C4-2B (cell line): ENCODE results near the gene DEFB118.
"Not testable (repeated sequence)": the region's sequence is repeated elsewhere in the genome, so short reads cannot be mapped to it uniquely, and the experiment has no call there.

ENCODE experiments used
- H3K27ac ChIP-seq: fragments of 450-650 bp; 2 replicates; pipeline ENCODE4 v1.5.1; 2017
- ZFX ChIP-seq: fragments of 450-650 bp; IDR thresholded peaks from 2 replicates; pipeline ENCODE4 v1.6.1; 2017
- TF ChIP-seq, protein P1 (sequence below): fragments of 450-650 bp; conservative IDR thresholded peaks from 2 replicates; pipeline ENCODE4 v1.5.1; 2017; ENCODE audit warnings: mild to moderate bottlenecking

DEFB118 gene, protein sequence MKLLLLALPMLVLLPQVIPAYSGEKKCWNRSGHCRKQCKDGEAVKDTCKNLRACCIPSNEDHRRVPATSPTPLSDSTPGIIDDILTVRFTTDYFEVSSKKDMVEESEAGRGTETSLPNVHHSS

DNA sequence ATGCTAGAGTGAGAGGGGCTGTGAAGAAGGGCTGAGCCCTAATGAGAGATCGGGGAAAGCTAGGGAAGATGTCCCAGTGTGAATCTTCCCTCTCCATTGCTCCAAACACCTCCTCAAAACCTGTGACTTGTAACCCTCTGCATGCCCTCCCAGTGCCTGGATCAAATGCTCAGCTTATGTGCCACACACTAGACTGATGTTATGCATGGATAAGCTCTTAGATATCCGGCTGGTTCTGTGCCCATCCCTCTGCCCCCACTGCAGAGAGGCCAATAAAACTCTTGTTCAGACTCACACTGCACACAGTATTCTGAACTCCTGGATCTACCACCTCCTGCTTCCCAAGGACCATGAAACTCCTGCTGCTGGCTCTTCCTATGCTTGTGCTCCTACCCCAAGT is at the start of gene DEFB118:
Gene DEFB118, plus strand, starts transcription at position 301 of the 400 bp plus-strand sequence. Its CDS starts 50 bp downstream, at position 351.
- TF ChIP-seq, protein P1, sequence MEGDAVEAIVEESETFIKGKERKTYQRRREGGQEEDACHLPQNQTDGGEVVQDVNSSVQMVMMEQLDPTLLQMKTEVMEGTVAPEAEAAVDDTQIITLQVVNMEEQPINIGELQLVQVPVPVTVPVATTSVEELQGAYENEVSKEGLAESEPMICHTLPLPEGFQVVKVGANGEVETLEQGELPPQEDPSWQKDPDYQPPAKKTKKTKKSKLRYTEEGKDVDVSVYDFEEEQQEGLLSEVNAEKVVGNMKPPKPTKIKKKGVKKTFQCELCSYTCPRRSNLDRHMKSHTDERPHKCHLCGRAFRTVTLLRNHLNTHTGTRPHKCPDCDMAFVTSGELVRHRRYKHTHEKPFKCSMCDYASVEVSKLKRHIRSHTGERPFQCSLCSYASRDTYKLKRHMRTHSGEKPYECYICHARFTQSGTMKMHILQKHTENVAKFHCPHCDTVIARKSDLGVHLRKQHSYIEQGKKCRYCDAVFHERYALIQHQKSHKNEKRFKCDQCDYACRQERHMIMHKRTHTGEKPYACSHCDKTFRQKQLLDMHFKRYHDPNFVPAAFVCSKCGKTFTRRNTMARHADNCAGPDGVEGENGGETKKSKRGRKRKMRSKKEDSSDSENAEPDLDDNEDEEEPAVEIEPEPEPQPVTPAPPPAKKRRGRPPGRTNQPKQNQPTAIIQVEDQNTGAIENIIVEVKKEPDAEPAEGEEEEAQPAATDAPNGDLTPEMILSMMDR = no peak
- no peak for TF ChIP-seq ZFX
- H3K27ac ChIP-seq = no peak within 1 kb of the TSS

DNA sequence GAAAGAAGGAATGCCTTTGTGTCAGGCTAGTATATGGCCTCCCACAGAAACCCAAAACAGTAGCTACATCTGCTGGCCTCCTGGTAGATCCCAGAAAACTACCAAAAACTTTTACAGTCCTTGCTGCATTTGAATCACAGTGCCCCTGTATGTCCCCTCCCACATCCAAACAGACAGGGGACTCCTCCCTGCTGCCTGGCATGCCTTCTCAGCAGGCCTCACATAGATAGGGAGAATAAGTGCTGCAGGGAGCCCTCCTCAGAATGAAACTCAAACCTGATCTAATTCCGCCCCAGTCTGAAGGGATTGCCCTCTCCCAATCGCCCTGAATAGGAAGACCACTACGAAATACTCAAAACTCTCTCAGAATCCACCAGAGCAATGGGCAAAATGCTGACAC is 45.9 kb upstream of the DEFB118 start:
- no peak overlapping the region for H3K27ac ChIP-seq

DNA sequence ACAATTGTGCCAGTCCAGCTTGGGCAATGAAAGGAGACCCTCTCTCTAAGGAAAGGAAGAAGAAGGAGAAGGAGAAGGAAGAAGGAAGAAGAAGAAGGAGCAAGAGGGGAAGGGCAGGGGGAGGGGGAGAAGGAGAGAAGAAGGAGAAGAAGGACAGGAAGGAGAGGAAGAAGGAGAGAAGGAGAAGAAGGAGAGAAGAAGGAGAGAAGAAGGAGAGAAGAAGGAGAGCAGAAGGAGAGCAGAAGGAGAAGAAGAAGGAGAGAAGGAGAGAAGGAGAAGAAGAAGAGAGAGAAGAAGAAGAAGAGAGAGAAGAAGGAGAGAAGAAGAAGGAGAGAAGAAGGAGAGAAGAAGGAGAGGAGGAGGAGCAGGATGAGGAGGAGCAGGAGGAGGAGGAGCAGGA is 37.5 kb upstream of the DEFB118 start:
- H3K27ac ChIP-seq = no peak overlapping the region
- TF ChIP-seq, protein P1 = no peak
- TF ChIP-seq ZFX = no peak

More for the DNA sequence above, 45.9 kb upstream of the DEFB118 start:
- TF ChIP-seq, protein P1 = no peak
- TF ChIP-seq ZFX = no peak

DNA sequence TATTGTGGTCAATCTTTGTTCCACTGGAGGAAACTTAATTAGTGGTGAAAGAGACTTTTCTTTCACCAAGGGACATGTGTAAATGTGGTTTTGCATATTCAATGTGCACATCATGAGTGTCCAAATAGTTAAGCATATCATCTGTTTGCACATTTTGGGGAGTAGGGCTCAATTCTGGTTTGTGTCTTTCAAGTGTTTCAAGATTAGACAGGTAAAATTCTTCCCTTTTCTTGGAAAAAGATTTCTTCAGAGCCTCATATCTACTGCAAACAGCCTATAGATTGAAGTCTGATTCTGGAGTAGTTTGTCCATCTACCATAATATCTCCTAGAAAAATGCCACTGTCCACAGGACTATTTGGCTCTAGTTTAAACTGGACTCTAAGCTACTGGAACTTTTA is 26.9 kb upstream of the DEFB118 start:
- H3K27ac ChIP-seq = no peak overlapping the region
- TF ChIP-seq ZFX = no peak
- TF ChIP-seq, protein P1 = no peak

DNA sequence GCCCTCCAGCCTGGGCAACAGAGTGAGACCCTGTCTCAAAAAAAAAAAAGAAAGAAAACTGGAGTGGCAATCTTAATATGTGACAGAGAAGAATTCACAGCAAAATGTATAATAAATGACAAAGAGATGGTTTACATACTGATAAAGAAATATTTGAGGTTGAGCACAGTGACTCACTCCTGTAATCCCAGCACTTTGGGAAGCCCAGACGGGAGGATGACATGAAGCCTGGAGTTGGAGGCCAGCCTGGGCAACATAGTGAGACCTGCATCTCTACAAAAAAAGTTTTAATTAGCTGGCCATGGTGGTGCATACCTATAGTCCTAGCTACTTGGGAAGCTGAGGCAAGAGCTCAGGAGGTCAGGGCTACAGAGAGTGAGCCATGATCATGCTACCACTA is 12.4 kb upstream of the DEFB118 start:
- no peak overlapping the region for H3K27ac ChIP-seq
- TF ChIP-seq, protein P1 = no peak
- TF ChIP-seq ZFX = no peak

DNA sequence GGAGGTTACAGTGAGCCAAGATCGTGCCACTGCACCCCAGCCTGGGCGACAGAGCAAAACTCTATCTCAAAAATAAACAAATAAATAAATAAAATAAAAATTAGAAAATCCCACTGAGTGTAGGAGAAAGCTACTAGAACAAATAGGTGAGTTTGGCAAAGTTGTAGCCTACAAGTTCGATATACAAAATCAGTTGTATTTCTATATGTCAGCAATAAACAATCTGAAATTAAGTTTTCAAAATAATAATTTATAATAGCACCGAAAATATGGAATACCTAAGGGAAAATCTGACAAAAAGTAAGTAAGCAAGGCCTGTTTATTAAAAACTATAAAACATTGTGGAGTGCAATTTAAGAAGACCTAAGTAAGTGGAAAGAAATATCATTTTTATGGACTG is 5.1 kb upstream of the DEFB118 start:
- TF ChIP-seq, protein P1 = no peak
- no peak for TF ChIP-seq ZFX
- H3K27ac ChIP-seq = no peak overlapping the region

DNA sequence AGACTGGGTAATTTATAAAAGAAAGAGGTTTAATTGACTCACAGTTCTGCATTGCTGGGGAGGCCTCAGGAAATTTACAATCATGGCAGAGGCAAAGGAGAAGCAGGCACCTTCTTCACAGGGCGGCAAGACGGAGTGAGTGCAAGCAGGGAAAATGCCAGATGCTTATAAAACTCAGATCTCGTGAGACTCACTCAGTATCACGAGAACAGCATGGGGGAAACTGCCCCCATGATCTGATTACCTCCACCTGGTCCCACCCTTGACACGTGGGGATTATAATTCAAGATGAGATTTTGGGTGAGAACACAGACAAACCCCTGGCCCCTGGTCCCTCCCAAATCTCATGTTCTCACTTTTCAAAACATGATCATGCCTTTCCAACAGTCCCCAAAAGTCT is 4.1 kb upstream of the DEFB118 start:
- not testable (repeated sequence) for H3K27ac ChIP-seq

DNA sequence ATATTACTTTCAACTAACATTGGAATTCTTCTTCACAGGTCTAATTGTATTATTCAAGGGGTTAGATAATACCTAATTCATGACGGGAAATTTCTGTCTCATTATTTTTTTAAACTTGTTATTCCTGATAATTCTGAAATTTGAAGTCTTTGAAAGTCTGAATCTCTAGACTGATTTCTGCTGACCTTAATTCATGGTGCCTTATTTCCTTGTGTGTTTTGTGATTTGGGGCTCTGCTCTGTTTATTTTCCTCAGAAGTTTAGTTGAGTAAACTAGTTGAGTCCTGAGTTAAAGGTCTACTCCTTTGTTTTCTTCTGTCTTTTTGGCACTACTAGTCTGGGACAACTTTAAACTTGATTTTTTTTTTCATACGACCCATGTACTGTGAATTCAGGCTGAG is 5.9 kb downstream of the DEFB118 start:
- no peak overlapping the region for H3K27ac ChIP-seq
- TF ChIP-seq, protein P1 = no peak
- TF ChIP-seq ZFX = no peak
